ENCODE data around the gene RPS28.

DNA sequence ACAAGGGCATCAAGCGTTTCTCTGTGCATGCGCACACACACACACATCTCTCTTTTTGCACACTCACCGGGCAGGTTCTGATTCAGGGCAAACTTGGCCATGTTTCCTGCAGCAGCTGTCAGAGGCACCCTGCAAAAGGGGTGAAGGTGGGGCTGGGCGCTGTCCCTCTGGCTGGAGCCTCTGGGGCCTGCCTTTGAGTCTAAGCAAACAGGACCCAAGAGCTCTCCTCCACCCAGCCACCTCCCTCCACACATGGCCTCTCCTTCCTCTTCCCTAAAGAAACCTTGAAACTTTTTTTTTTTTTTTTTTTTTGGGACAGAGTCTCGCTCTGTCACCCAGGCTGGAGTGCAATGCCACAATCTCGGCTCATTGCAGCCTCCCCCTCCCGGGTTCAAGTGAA is 16.4 kb downstream of the RPS28 start:
- no peak for TF ChIP-seq CTCF (IDR thresholded peaks at IDR 0.05; ENCODE audit: poor library complexity)
- TF ChIP-seq EZH2phosphoT487 (IDR thresholded peaks at IDR 0.05; ENCODE audit: low read depth, severe bottlenecking, unreplicated experiment), result no peak
- no peak for TF ChIP-seq EZH2 (IDR thresholded peaks at IDR 0.05; ENCODE audit: borderline replicate concordance)

Measured in hepatocyte (in vitro differentiated cells).